Subcutaneous abdominal adipose tissue (tissue), 5 donors: ENCODE data around the gene TBX21.
A peak's percentile ranks its signal among the peaks of the same experiment; 100 is the strongest.

ENCODE experiments used
- H3K27ac ChIP-seq: one replicate; pipeline ENCODE4 v1.7.0; 2013; ENCODE audit warnings: low read depth, mild to moderate bottlenecking, inconsistent platforms, low read length, moderate library complexity
- H3K27me3 ChIP-seq, 5 donors: one replicate each; pipeline ENCODE4 v1.7.0; 2013; ENCODE audit warnings: low read length in 5 of 5, inconsistent platforms in 1 of 5; ENCODE audit not compliant: control insufficient read depth in 5 of 5, insufficient read depth in 4 of 5
- H3K36me3 ChIP-seq, 5 donors: one replicate each; pipeline ENCODE4 v1.7.0; 2013; ENCODE audit warnings: low read length in 5 of 5; ENCODE audit not compliant: control insufficient read depth in 5 of 5, insufficient read depth in 5 of 5
- H3K4me1 ChIP-seq, 5 donors: one replicate each; pipeline ENCODE4 v1.7.0; 2013; ENCODE audit warnings: low read length in 5 of 5, mild to moderate bottlenecking in 3 of 5, moderate library complexity in 1 of 5; ENCODE audit not compliant: control insufficient read depth in 5 of 5, insufficient read depth in 5 of 5
- H3K4me3 ChIP-seq, 5 donors: one replicate each; pipeline ENCODE4 v1.7.0; 2013; ENCODE audit warnings: low read length in 5 of 5, low read depth in 1 of 5
- H3K9ac ChIP-seq, 5 donors: one replicate each; pipeline ENCODE4 v1.7.0; 2013; ENCODE audit warnings: low read length in 5 of 5, mild to moderate bottlenecking in 4 of 5, moderate library complexity in 3 of 5
- H3K9me3 ChIP-seq, 5 donors: one replicate each; pipeline ENCODE4 v1.7.0; 2013; ENCODE audit warnings: low read length in 5 of 5; ENCODE audit not compliant: control insufficient read depth in 5 of 5
- donor health status: healthy.
- donor health status: healthy.
- donor health status: healthy.
- donor health status: healthy.
- donor health status: healthy.

Gene TBX21

DNA sequence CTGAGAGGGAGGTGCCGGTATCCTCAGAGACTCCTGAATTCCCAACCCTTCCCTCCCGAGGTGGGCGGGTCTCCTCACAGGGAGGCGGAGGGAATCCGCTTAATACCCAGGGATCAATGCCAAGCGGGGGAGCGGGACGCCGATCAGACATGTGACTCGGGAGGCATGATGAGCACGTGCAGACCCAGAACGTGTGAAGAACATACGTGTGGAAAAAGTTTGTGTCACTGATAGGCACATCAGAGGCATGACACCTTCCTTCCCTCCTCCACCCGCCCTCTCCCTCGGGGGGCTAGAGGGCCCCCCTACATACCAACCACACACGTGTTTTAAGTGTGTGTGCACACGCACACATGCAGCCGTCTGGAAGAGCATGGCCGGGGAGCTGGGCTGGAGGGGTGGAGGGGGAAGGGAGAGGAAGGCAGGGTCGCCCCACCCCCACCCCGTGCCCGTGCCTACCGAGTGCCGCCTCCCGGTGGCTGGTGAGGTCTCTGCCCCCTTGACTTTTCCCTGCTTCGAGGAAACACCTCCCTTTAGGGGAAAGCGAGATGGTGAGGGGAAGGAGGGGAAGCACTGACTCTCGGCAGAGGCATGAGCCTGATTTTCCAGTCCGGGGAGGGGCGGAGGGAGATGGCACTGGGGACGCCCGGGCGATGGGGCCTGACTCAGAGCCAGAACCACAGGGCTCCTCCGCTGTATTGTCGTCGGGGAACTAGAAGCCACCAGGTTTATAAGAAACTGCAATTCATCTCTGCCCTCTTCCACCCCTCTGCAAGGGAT is 12.1 kb upstream of the TBX21 start:
- Histone ChIP-seq H3K27me3 (peaks cover 42 to 73% (median 61%) of the 10 kb centered on the region in 5 donors), H3K9ac (no peak overlapping the region), H3K9me3 (no peaks in the 10 kb centered on the region), H3K4me1 (peaks cover 0 to 13% (median 9%) of the 10 kb centered on the region in 5 donors), H3K4me3 (peak overlapping the region in 1 of 5 donors; percentile 27), H3K36me3 (no peaks in the 10 kb centered on the region), H3K27ac (no peak overlapping the region)

DNA sequence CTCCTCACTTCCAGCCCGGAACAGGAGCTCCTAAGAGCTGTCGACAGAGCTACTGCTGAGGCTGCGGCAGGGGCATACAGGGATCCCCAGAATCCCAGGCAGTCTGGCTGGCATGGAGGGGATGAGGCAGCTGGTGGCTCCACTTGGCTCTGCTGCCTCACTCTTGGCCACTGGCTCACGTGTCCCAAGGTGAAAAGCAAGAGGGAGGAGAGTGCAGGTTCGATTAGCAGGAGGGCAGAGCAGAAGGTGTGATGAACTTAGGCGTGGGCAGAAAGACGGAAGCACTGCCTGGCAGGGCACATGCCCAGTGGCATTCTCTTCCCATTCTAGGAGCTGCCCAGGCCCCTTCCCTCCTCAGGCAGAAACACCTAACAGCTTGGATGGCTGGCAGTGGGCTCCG is 11.3 kb upstream of the TBX21 start:
- Histone ChIP-seq H3K9ac (no peak overlapping the region), H3K4me3 (no peak overlapping the region), H3K36me3 (no peaks in the 10 kb centered on the region), H3K27me3 (peaks cover 42 to 79% (median 62%) of the 10 kb centered on the region in 5 donors), H3K9me3 (no peaks in the 10 kb centered on the region), H3K4me1 (peaks cover 0 to 13% (median 9%) of the 10 kb centered on the region in 5 donors), H3K27ac (no peak overlapping the region)

DNA sequence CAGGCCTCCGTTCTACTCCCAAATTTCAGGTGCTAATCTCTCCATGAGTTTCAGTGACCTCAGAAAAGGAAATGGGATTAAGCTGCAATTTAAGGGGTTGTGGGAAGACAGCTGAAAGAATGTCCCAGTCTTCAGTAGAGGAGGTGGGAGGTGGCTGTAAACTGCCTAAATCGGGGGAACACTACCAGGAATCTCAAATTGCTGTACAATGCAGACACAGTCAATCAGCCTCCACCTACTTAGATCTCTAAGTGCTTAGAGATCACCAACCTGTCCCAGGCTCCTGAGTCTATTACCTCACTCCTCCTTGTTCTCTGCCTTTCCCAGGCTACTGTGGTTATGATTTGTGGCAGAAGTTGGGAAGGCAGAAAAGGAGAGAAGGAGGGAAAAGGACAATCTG is 8.3 kb upstream of the TBX21 start:
- no peaks in the 10 kb centered on the region for H3K9me3 ChIP-seq
- no peak overlapping the region for H3K4me3 ChIP-seq
- no peaks in the 10 kb centered on the region for H3K36me3 ChIP-seq
- H3K27me3 ChIP-seq = peaks cover 30 to 57% (median 54%) of the 10 kb centered on the region in 5 donors
- H3K27ac ChIP-seq = no peak overlapping the region
- peaks cover 0 to 13% (median 9%) of the 10 kb centered on the region in 5 donors for H3K4me1 ChIP-seq
- H3K9ac ChIP-seq = no peak overlapping the region

GRCh38 chr17:47725446-47726111 is 7.5 kb upstream of the TBX21 start:
- no peaks in the 10 kb centered on the region for H3K9me3 ChIP-seq
- no peak overlapping the region for H3K4me3 ChIP-seq
- H3K9ac ChIP-seq = no peak overlapping the region
- peaks cover 0 to 13% (median 7%) of the 10 kb centered on the region in 5 donors for H3K4me1 ChIP-seq
- H3K36me3 ChIP-seq = no peaks in the 10 kb centered on the region
- peaks cover 26 to 53% (median 48%) of the 10 kb centered on the region in 5 donors for H3K27me3 ChIP-seq
- H3K27ac ChIP-seq = no peak overlapping the region

GRCh38 chr17:47726796-47727703 is 6.0 kb upstream of the TBX21 start:
- Histone ChIP-seq H3K36me3 (no peaks in the 10 kb centered on the region), H3K4me1 (no peaks in the 10 kb centered on the region), H3K9me3 (no peaks in the 10 kb centered on the region), H3K4me3 (no peak overlapping the region), H3K9ac (no peak overlapping the region), H3K27ac (no peak overlapping the region), H3K27me3 (peaks cover 12 to 48% (median 43%) of the 10 kb centered on the region in 5 donors)

DNA sequence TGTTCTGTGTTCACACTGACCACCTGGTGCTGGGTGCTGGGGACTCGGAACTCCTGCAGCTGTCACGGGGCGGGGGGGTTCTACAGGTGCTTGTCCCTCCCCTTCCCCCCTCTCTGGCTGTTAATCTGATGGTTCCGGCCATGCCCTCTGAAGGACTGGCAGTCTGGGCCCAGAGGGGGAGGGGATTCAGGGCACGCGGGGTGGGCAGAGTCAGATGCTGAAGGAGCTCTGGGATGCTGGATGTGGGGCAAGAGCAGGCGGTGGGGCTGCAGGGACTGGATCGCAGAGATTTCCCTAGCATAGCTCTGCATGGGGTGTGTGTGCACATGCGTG is 5.4 kb upstream of the TBX21 start:
- H3K27ac ChIP-seq = no peak overlapping the region
- no peaks in the 10 kb centered on the region for H3K36me3 ChIP-seq
- no peak overlapping the region for H3K4me3 ChIP-seq
- peaks cover 11 to 50% (median 42%) of the 10 kb centered on the region in 5 donors for H3K27me3 ChIP-seq
- H3K4me1 ChIP-seq = peaks cover 0 to 2% (median under 1%) of the 10 kb centered on the region in 5 donors
- H3K9me3 ChIP-seq = no peaks in the 10 kb centered on the region
- no peak overlapping the region for H3K9ac ChIP-seq

- peaks cover 0 to 8% (median 2%) of the 10 kb centered on the region in 5 donors for H3K4me1 ChIP-seq
- H3K36me3 ChIP-seq = no peaks in the 10 kb centered on the region
- H3K4me3 ChIP-seq = no peak overlapping the region
- no peak overlapping the region for H3K9ac ChIP-seq
- peaks cover 11 to 52% (median 45%) of the 10 kb centered on the region in 5 donors for H3K27me3 ChIP-seq
- no peak overlapping the region for H3K27ac ChIP-seq
- no peaks in the 10 kb centered on the region for H3K9me3 ChIP-seq
These were observed 4.7 kb upstream of the TBX21 start for GRCh38 chr17:47728214-47728877.

GRCh38 chr17:47729476-47729875 is 3.6 kb upstream of the TBX21 start:
- Histone ChIP-seq H3K4me1 (peaks cover 0 to 17% (median 8%) of the 10 kb centered on the region in 5 donors), H3K27me3 (peaks cover 13 to 56% (median 48%) of the 10 kb centered on the region in 5 donors), H3K9me3 (no peaks in the 10 kb centered on the region), H3K9ac (no peak overlapping the region), H3K27ac (no peak overlapping the region), H3K36me3 (no peaks in the 10 kb centered on the region), H3K4me3 (no peak overlapping the region)

DNA sequence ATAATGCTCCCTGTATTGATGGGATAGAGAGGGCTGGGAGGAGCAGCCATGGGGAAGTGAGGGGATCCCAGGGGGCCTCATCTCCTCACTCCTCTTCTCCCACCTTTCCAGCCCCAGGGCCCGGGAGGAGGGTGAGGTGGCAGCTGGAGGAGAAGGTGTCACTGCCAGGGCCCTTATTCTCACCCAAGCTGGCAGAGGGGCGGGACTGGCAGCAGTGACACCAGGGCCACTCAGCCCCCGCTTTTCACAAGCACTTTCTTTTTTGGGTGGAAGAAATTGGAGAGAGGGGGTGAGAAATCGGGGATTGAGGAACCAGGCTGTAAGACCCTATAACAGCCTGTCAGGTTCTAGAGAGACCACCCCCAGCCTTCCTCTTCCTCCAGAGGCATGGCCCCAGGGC is 2.4 kb upstream of the TBX21 start:
- H3K36me3 ChIP-seq = no peaks in the 10 kb centered on the region
- no peaks in the 10 kb centered on the region for H3K9me3 ChIP-seq
- no peak overlapping the region for H3K9ac ChIP-seq
- H3K27ac ChIP-seq = no peak overlapping the region
- no peak overlapping the region for H3K4me3 ChIP-seq
- H3K4me1 ChIP-seq = peaks cover 0 to 17% (median 8%) of the 10 kb centered on the region in 5 donors
- peaks cover 15 to 51% (median 49%) of the 10 kb centered on the region in 5 donors for H3K27me3 ChIP-seq
